Mesenchymal stem cell (in vitro differentiated cells and primary cell): Measurements from ENCODE around the gene POU3F3. TPM values are rescaled to one million over a fixed set of nuclear protein-coding genes. Genes with fewer than 3 reads are reported as not detected.

Source experiments
- DNase-seq: peaks from one replicate; pipeline ENCODE4 v3.0.0-alpha.2; 2013
- H2AFZ ChIP-seq: one replicate; pipeline ENCODE4 v1.6.1; 2013; ENCODE audit warnings: low read depth, mild to moderate bottlenecking, control low read depth, inconsistent platforms, low read length, moderate library complexity
- H2AK5ac ChIP-seq: 2 replicates; pipeline ENCODE4 v1.6.1; 2013; ENCODE audit warnings: low read length, moderate library complexity, mild to moderate bottlenecking, inconsistent platforms; ENCODE audit not compliant: severe bottlenecking
- H2BK120ac ChIP-seq: one replicate; pipeline ENCODE4 v1.6.1; 2013; ENCODE audit warnings: low read depth, mild to moderate bottlenecking, inconsistent platforms, low read length, moderate library complexity
- H2BK12ac ChIP-seq, 2 experiments: one replicate each; pipeline ENCODE4 v1.6.1; 2013; ENCODE audit warnings: inconsistent platforms in 2 of 2, low read length in 2 of 2, mild to moderate bottlenecking in 2 of 2, moderate library complexity in 2 of 2, control low read depth in 1 of 2
- H2BK15ac ChIP-seq: one replicate; pipeline ENCODE4 v1.6.1; 2013; ENCODE audit warnings: mild to moderate bottlenecking, low read depth, inconsistent platforms; ENCODE audit not compliant: poor library complexity, severe bottlenecking
- H2BK5ac ChIP-seq: 2 replicates; pipeline ENCODE4 v1.6.1; 2013; ENCODE audit warnings: low read depth, mild to moderate bottlenecking, low read length, control low read depth, inconsistent platforms; ENCODE audit not compliant: poor library complexity, severe bottlenecking
- H3K14ac ChIP-seq, 2 experiments: one replicate each; pipeline ENCODE4 v1.6.1; 2013; ENCODE audit warnings: inconsistent platforms in 2 of 2, low read length in 2 of 2, control low read depth in 1 of 2, mild to moderate bottlenecking in 1 of 2, moderate library complexity in 1 of 2
- H3K18ac ChIP-seq, 2 experiments: one replicate each; pipeline ENCODE4 v1.6.1; 2013; ENCODE audit warnings: inconsistent platforms in 2 of 2, low read length in 2 of 2, control low read depth in 1 of 2, low read depth in 1 of 2, mild to moderate bottlenecking in 1 of 2
- H3K23ac ChIP-seq, 2 experiments: one replicate each; pipeline ENCODE4 v1.6.1; 2013; ENCODE audit warnings: inconsistent platforms in 2 of 2, low read length in 2 of 2, mild to moderate bottlenecking in 2 of 2, moderate library complexity in 2 of 2, control low read depth in 1 of 2
- H3K27ac ChIP-seq: 2 replicates; pipeline ENCODE4 v1.5.1; 2013; ENCODE audit warnings: mild to moderate bottlenecking, moderate library complexity, low read length, control low read depth, inconsistent platforms; ENCODE audit not compliant: poor library complexity, severe bottlenecking
- H3K27me3 ChIP-seq, 2 experiments: 2 replicates each; pipeline versions ENCODE4 v1.6.1 to v1.7.0; 2013; ENCODE audit warnings: low read length in 2 of 2, mild to moderate bottlenecking in 2 of 2, moderate library complexity in 2 of 2, control low read depth in 1 of 2, inconsistent platforms in 1 of 2; ENCODE audit not compliant: control insufficient read depth in 1 of 2, insufficient read depth in 1 of 2
- H3K36me3 ChIP-seq, 2 experiments: 2 replicates each; pipeline versions ENCODE4 v1.6.1 to v1.7.0; 2013; ENCODE audit warnings: low read length in 2 of 2, control low read depth in 1 of 2, inconsistent platforms in 1 of 2, low read depth in 1 of 2, mild to moderate bottlenecking in 1 of 2; ENCODE audit not compliant: insufficient read depth in 2 of 2, control insufficient read depth in 1 of 2
- H3K4ac ChIP-seq, 2 experiments: one replicate each; pipeline ENCODE4 v1.6.1; 2013; ENCODE audit warnings: inconsistent platforms in 2 of 2, low read length in 2 of 2, mild to moderate bottlenecking in 2 of 2, moderate library complexity in 2 of 2, control low read depth in 1 of 2, low read depth in 1 of 2
- H3K4me1 ChIP-seq: 2 replicates; pipeline ENCODE4 v1.6.1; 2013; ENCODE audit warnings: low read depth, low read length, control low read depth; ENCODE audit not compliant: control insufficient read depth, insufficient read depth
- H3K4me2 ChIP-seq: 2 replicates; pipeline ENCODE4 v1.6.1; 2013; ENCODE audit warnings: low read length, mild to moderate bottlenecking, inconsistent platforms; ENCODE audit not compliant: poor library complexity, severe bottlenecking
- H3K4me3 ChIP-seq, 2 experiments: 2 replicates each; pipeline versions ENCODE4 v1.5.1 to v1.7.0; 2013; ENCODE audit warnings: low read length in 2 of 2, mild to moderate bottlenecking in 2 of 2, control low read depth in 1 of 2, low read depth in 1 of 2; ENCODE audit not compliant: insufficient read depth in 1 of 2
- H3K79me1 ChIP-seq: replicated peaks from 2 replicates; pipeline ENCODE4 v1.6.1; 2013; ENCODE audit warnings: mild to moderate bottlenecking, control low read depth, low read length, inconsistent platforms; ENCODE audit not compliant: poor library complexity, severe bottlenecking
- H3K9ac ChIP-seq: 2 replicates; pipeline ENCODE4 v1.7.0; 2013; ENCODE audit warnings: mild to moderate bottlenecking, low read length, moderate library complexity
- H3K9me3 ChIP-seq: 2 replicates; pipeline ENCODE4 v1.7.0; 2013; ENCODE audit warnings: mild to moderate bottlenecking, low read length; ENCODE audit not compliant: control insufficient read depth
- H4K8ac ChIP-seq: one replicate; pipeline ENCODE4 v1.6.1; 2013; ENCODE audit warnings: inconsistent platforms, mild to moderate bottlenecking, low read length, moderate library complexity
- H4K91ac ChIP-seq: one replicate; pipeline ENCODE4 v1.6.1; 2013; ENCODE audit warnings: mild to moderate bottlenecking, low read length, inconsistent platforms
- WGBS: methylation state at CpG from one replicate; pipeline ENCODE4 v1.1.7; 2013; ENCODE audit warnings: mixed read lengths; 5-methylcytosine and 5-hydroxymethylcytosine counted together
- polyA plus RNA-seq, 2 experiments: library from polyadenylated mRNA; stranded (reverse); fragments of 200-250 nt; gene quantifications; one replicate each; pipeline ENCODE4 v1.2.3, GENCODE V29; 2013

The POU3F3 gene
- polyA plus RNA-seq (2013, experiment 1 of 2): not detected
- not detected for polyA plus RNA-seq (2013, experiment 2 of 2)

DNA sequence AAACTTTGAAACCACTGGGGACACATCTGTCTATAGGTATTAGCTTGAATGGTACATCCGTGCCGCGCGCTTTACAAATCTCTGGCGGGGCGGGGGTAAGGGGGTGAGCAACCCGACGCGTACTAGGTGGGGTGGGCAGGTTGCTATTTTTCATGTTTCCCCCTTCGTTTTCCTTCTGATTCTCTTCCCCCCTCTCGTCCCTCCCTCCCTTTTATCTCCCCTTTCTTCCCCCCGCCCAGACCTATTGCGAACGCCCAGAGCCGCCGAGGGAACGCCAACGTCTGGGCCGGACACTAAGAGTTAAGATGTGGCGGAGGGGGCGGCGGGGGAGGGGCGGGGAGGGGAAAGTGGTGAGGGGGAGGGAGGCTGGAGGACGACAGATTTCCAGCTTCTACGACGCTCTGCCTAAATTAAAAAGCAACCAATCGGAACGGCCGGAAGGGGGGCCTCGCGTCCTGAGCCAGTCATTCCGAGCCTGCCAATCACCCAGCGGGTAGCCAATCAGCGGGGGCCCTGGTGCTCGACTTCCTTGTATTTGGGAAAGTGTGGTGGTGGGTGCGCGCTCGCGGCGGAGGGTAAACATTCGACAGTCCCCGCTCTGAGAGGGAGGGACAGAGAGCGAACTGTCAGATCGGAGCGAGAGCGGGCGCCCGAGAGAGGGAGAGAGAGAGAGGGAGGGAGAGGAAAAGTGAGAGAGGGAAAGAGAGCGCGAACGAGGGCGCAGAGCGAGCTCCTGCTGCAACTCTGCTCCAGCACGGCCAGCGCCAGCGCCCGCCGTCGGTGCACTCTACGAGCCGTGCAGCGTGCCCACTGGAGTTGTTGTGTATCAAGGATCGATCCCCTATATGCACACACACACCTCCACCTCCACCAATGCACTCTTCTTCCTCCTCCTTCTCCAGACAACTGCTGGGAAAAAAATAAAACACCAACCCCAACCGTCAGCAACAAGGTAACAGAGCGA is at the start of gene POU3F3:
TSS of gene POU3F3 (plus strand) at position 582 of the 964 bp plus-strand sequence. CDS start 1,396 bp downstream, outside the sequence.
- Histone ChIP-seq H2BK12ac (no peak within 1 kb of the TSS), H3K4me2 (peak within 1 kb of the TSS; percentile 47), H3K4ac (no peak within 1 kb of the TSS), H3K9me3 (no peaks in the 10 kb centered on the region), H3K4me3 (peak within 1 kb of the TSS; percentile 41 to 66), H3K79me1 (no peaks in the 10 kb centered on the region), H3K14ac (no peak within 1 kb of the TSS), H2BK120ac (no peak within 1 kb of the TSS), H3K18ac (no peak within 1 kb of the TSS), H3K27ac (no peak within 1 kb of the TSS), H3K4me1 (peaks cover 27% of the 10 kb centered on the region), H2AFZ (no peak within 1 kb of the TSS), H2BK5ac (no peak within 1 kb of the TSS), H3K23ac (no peak within 1 kb of the TSS), H3K9ac (no peak within 1 kb of the TSS), H4K8ac (no peak within 1 kb of the TSS), H4K91ac (no peak within 1 kb of the TSS), H2BK15ac (no peak within 1 kb of the TSS), H2AK5ac (no peak within 1 kb of the TSS), H3K36me3 (no peaks in the 10 kb centered on the region), H3K27me3 (peaks cover 71 to 78% of the 10 kb centered on the region in 2 experiments)
- under 1% methylated on average over 39 of the region's 65 CpGs for WGBS
- DNase-seq: no peak

GRCh38 chr2:104804148-104804890 is 49.6 kb upstream of the POU3F3 start:
- Histone ChIP-seq H3K4ac (no peak overlapping the region), H2BK15ac (no peak overlapping the region), H3K18ac (no peak overlapping the region), H3K9me3 (no peaks in the 10 kb centered on the region), H3K4me3 (no peak overlapping the region), H3K4me1 (no peaks in the 10 kb centered on the region), H2AFZ (no peak overlapping the region), H3K27ac (no peak overlapping the region), H3K27me3 (no peaks in the 10 kb centered on the region), H3K79me1 (no peaks in the 10 kb centered on the region), H3K4me2 (no peak overlapping the region), H3K9ac (no peak overlapping the region), H4K8ac (no peak overlapping the region), H4K91ac (no peak overlapping the region), H3K23ac (no peak overlapping the region), H2AK5ac (no peak overlapping the region), H2BK12ac (no peak overlapping the region), H3K14ac (no peak overlapping the region), H2BK5ac (no peak overlapping the region), H2BK120ac (no peak overlapping the region), H3K36me3 (no peaks in the 10 kb centered on the region)
- no peak for DNase-seq
- 74% methylated on average over 5 of the region's 6 CpGs for WGBS

DNA sequence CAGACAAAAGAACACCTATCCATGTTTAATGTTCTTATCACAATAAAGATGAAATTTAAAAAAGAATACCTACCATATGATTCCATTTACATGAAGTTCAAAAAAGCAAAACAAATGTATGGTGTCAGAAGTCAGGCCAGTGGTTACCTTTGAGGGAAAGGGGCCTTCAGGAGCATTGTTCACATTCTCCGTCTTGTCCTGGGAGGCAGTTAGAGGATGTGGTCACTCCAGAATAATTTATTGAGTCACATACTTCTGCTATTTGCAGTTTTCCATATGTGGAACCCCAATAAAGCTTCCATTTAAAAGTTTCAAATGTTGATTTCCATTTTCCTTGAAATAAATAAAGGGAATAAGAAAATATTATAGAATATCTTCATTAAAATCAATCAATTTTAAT is 41.6 kb upstream of the POU3F3 start:
- WGBS: no CpG with 5 or more reads among the region's 1 CpG
- DNase-seq: no peak

DNA sequence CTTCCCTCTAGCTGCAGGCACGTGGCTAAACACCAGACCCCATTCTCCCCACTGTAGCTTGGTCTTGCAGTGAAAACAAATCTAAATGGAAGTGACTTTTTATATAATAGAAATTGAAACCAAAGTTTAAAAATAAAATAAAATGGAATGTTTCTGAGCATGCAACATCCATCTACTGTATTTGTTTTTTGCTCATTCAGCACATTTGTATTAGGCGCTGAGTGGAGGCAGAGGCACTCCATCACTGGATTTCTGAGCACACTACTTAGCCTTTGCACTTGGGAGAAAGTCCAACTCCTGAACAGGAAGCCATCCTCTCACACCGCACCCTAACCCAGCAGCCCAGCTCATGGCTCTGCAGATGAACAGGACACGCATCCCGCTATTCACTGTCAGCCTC is 37.8 kb upstream of the POU3F3 start:
- Histone ChIP-seq H3K23ac (no peak overlapping the region), H3K4me2 (no peak overlapping the region), H2BK12ac (no peak overlapping the region), H3K9me3 (no peaks in the 10 kb centered on the region), H3K9ac (no peak overlapping the region), H3K79me1 (no peaks in the 10 kb centered on the region), H2BK15ac (no peak overlapping the region), H3K18ac (no peak overlapping the region), H3K4me3 (no peak overlapping the region), H3K14ac (no peak overlapping the region), H2BK120ac (no peak overlapping the region), H2BK5ac (no peak overlapping the region), H2AK5ac (no peak overlapping the region), H3K27me3 (no peaks in the 10 kb centered on the region), H3K27ac (no peak overlapping the region), H3K4me1 (no peaks in the 10 kb centered on the region), H4K91ac (no peak overlapping the region), H2AFZ (no peak overlapping the region), H3K4ac (no peak overlapping the region), H4K8ac (no peak overlapping the region), H3K36me3 (no peaks in the 10 kb centered on the region)
- WGBS: 90% methylated on average over 4 of the region's 5 CpGs
- DNase-seq: no peak

More for the DNA sequence above, 41.6 kb upstream of the POU3F3 start:
- Histone ChIP-seq H2AFZ (no peak overlapping the region), H4K8ac (no peak overlapping the region), H3K4me3 (no peak overlapping the region), H2BK5ac (no peak overlapping the region), H3K4me1 (no peaks in the 10 kb centered on the region), H2BK120ac (no peak overlapping the region), H3K4ac (no peak overlapping the region), H3K18ac (no peak overlapping the region), H3K14ac (no peak overlapping the region), H2BK15ac (no peak overlapping the region), H3K27me3 (no peaks in the 10 kb centered on the region), H3K9me3 (no peaks in the 10 kb centered on the region), H3K79me1 (no peaks in the 10 kb centered on the region), H2AK5ac (no peak overlapping the region), H3K9ac (no peak overlapping the region), H3K23ac (no peak overlapping the region), H3K4me2 (no peak overlapping the region), H3K36me3 (no peaks in the 10 kb centered on the region), H2BK12ac (no peak overlapping the region), H4K91ac (no peak overlapping the region), H3K27ac (no peak overlapping the region)
